GM23248 (cell line): ENCODE results near the gene ZBED2.

Experiments
- EZH2 ChIP-seq: fragments of 200-600 bp; sonication (generic); IDR thresholded peaks from 2 replicates; pipeline ENCODE4 v1.6.1; 2018; ENCODE audit warnings: antibody characterized with exemption, mild to moderate bottlenecking; ENCODE audit not compliant: insufficient read depth, poor library complexity, severe bottlenecking
- EZH2phosphoT487 ChIP-seq: fragments of 200-600 bp; sonication (generic); IDR thresholded peaks from 2 replicates; pipeline ENCODE4 v1.6.1; 2018; ENCODE audit warnings: antibody characterized with exemption, moderate library complexity, mild to moderate bottlenecking, low read depth; ENCODE audit not compliant: insufficient read depth

DNA sequence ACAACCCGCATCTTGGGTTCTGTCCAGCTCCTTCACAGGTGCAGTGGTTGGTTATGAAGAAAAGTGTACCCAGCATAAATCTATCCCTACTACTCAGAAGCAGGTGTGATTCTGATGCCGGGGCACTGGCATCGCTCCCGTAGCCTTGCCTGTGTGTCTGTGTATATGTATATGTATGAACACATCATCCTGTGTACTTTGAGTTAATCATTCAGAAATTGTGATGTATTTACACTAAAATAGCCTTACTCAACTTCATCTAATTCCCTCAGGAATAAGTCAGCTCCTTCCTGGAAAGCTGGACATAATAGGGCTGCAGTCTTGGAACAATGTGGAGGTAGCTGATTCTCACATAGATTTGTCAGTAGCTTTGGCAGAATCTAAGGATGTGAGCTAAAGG, 6.7 kb upstream of the ZBED2 start:
- no peak for TF ChIP-seq EZH2
- no peak for TF ChIP-seq EZH2phosphoT487
